ENCODE results near the gene RNF220.

The RNF220 gene

DNA sequence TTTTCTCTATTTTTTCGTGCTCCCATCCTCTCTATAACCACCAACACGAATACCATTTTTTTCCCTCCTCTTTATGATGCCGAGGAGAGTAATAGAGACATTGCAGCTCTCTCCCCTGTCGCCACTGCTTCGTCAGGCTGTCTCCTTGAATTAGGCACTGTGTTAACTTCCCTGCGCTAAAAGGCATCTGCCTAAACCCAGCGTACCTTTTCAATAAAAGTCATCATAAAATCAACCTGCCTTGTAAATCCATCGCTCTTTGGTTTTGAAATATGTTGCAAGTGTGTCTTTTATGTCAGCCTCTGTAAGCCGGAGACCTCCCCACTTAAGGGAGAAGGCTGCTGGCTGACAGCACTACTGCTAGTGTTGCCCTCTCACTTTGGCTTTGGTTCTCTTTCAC, 8.7 kb downstream of the RNF220 start:
- Histone ChIP-seq H3K9me3 (ENCODE audit: control extremely low read depth in 1 of 5, control insufficient read depth in 4 of 5, insufficient read depth in 2 of 5, low read depth in 1 of 5, low read length in 4 of 5) (no peaks in the 10 kb centered on the region), H3K27me3 (replicated peaks in 2 of 5; ENCODE audit: control insufficient read depth in 4 of 5, insufficient read depth in 5 of 5, low read length in 4 of 5) (no peaks in the 10 kb centered on the region), H3K36me3 (ENCODE audit: control insufficient read depth in 4 of 4, insufficient read depth in 4 of 4, low read length in 3 of 4) (peaks cover 9 to 48% (median 26%) of the 10 kb centered on the region in 4 experiments), H3K4me3 (ENCODE audit: control insufficient read depth in 1 of 7, extremely low read depth in 1 of 7, insufficient read depth in 4 of 7, low read depth in 2 of 7, low read length in 6 of 7) (peak overlapping the region in 5 of 7 experiments; percentile 13 to 96 (median 32)), H3K27ac (ENCODE audit: insufficient read depth in 1 of 2, low read depth in 1 of 2, low read length in 2 of 2, poor library complexity in 1 of 2, severe bottlenecking in 2 of 2) (peak overlapping the region; percentile 86 to 90), H3K4me1 (ENCODE audit: control extremely low read depth in 1 of 4, control insufficient read depth in 4 of 4, insufficient read depth in 4 of 4, low read length in 3 of 4) (peaks cover 36 to 98% (median 89%) of the 10 kb centered on the region in 4 experiments)
- POLR2A ChIA-PET = interaction anchor here (1.5 to 1.6 kb wide), 2 partner anchors 8 to 10 kb away, joined by 5 to 7 read pairs; no protein-coding TSS in a partner anchor
- WGBS (ENCODE audit: insufficient coverage) = 13% methylated on average over 6 of the region's 9 CpGs
- CTCF ChIA-PET = interaction anchor here (0.9 to 3.3 kb wide), 6 partner anchors 9 to 127 kb away, joined by 3 to 30 read pairs (median 4); partner anchors contain the start of gene RNF220
- peak in 1 of 3 donors; percentile 29 for DNase-seq

DNA sequence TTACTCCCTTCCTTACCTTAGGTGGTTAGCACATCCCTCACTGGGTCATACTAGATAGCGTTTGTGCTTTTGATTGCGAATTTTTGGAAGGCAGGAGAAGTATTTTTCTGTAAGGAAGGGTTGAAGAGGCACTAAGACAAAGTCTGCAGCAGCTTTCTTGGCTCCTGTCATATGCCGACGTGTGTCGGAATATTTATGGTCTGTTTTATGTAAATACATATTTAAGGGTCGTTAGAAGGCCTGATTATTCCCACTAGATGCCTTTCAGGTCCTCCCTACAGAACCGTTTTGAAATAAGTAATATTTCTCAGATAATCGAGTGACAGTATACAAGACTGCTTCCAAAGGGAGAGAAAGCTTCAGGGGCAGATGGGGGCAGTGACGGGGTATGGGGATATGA, 10.0 kb downstream of the RNF220 start:
- POLR2A ChIA-PET = interaction anchor here (0.6 to 1.9 kb wide), 2 partner anchors 10 to 11 kb away, joined by 3 to 5 read pairs; partner anchors contain the start of gene RNF220
- 12% methylated on average over 5 of the region's 9 CpGs for WGBS (ENCODE audit: insufficient coverage)
- CTCF ChIA-PET = no interaction called here

DNA sequence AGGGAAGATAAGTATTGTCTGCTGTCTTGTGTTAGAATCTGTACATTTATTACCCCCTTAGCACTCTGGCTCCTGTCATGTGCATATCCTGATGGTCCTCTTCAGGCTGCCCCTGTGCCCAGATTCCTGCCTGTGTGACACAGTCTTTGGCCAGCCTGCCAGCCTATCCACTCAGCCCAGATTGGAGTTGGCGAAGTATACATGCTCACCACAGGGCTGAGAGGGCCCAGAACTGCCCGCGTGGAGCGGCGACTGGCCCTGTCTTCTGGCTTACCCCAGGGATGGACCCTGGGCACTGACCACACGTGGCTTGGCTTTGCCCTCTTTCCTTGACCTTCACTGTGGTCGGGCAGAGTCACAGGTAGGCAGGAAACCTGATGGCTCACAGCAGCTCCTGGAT, 11.4 kb downstream of the RNF220 start:
- peak overlapping the region in 3 of 7 experiments; percentile 64 to 79 (median 77) for H3K4me3 ChIP-seq (ENCODE audit: control insufficient read depth in 1 of 7, extremely low read depth in 1 of 7, insufficient read depth in 4 of 7, low read depth in 2 of 7, low read length in 6 of 7)
- WGBS (ENCODE audit: insufficient coverage) = 70% methylated on average over 6 of the region's 7 CpGs
- peaks cover 9 to 60% (median 26%) of the 10 kb centered on the region in 4 experiments for H3K36me3 ChIP-seq (ENCODE audit: control insufficient read depth in 4 of 4, insufficient read depth in 4 of 4, low read length in 3 of 4)
- ChIA-PET CTCF (interaction anchor here (0.7 kb wide), 1 partner anchor 8 kb away, joined by 3 read pairs; no protein-coding TSS in a partner anchor), POLR2A (no interaction called here)
- H3K4me1 ChIP-seq (ENCODE audit: control extremely low read depth in 1 of 4, control insufficient read depth in 4 of 4, insufficient read depth in 4 of 4, low read length in 3 of 4) = peaks cover 38 to 98% (median 90%) of the 10 kb centered on the region in 4 experiments
- no peaks in the 10 kb centered on the region for H3K9me3 ChIP-seq (ENCODE audit: control extremely low read depth in 1 of 5, control insufficient read depth in 4 of 5, insufficient read depth in 2 of 5, low read depth in 1 of 5, low read length in 4 of 5)
- peak overlapping the region; percentile 67 to 84 for H3K27ac ChIP-seq (ENCODE audit: insufficient read depth in 1 of 2, low read depth in 1 of 2, low read length in 2 of 2, poor library complexity in 1 of 2, severe bottlenecking in 2 of 2)
- H3K27me3 ChIP-seq (replicated peaks in 2 of 5; ENCODE audit: control insufficient read depth in 4 of 5, insufficient read depth in 5 of 5, low read length in 4 of 5) = no peaks in the 10 kb centered on the region
- no peak for DNase-seq

More for the DNA sequence above, 10.0 kb downstream of the RNF220 start:
- peaks cover 9 to 53% (median 26%) of the 10 kb centered on the region in 4 experiments for H3K36me3 ChIP-seq (ENCODE audit: control insufficient read depth in 4 of 4, insufficient read depth in 4 of 4, low read length in 3 of 4)
- no peaks in the 10 kb centered on the region for H3K27me3 ChIP-seq (replicated peaks in 2 of 5; ENCODE audit: control insufficient read depth in 4 of 5, insufficient read depth in 5 of 5, low read length in 4 of 5)
- peak overlapping the region; percentile 64 to 90 for H3K27ac ChIP-seq (ENCODE audit: insufficient read depth in 1 of 2, low read depth in 1 of 2, low read length in 2 of 2, poor library complexity in 1 of 2, severe bottlenecking in 2 of 2)
- DNase-seq = no peak
- peak overlapping the region in 5 of 7 experiments; percentile 16 to 96 (median 44) for H3K4me3 ChIP-seq (ENCODE audit: control insufficient read depth in 1 of 7, extremely low read depth in 1 of 7, insufficient read depth in 4 of 7, low read depth in 2 of 7, low read length in 6 of 7)
- peaks cover 44 to 98% (median 90%) of the 10 kb centered on the region in 4 experiments for H3K4me1 ChIP-seq (ENCODE audit: control extremely low read depth in 1 of 4, control insufficient read depth in 4 of 4, insufficient read depth in 4 of 4, low read length in 3 of 4)
- no peaks in the 10 kb centered on the region for H3K9me3 ChIP-seq (ENCODE audit: control extremely low read depth in 1 of 5, control insufficient read depth in 4 of 5, insufficient read depth in 2 of 5, low read depth in 1 of 5, low read length in 4 of 5)

DNA sequence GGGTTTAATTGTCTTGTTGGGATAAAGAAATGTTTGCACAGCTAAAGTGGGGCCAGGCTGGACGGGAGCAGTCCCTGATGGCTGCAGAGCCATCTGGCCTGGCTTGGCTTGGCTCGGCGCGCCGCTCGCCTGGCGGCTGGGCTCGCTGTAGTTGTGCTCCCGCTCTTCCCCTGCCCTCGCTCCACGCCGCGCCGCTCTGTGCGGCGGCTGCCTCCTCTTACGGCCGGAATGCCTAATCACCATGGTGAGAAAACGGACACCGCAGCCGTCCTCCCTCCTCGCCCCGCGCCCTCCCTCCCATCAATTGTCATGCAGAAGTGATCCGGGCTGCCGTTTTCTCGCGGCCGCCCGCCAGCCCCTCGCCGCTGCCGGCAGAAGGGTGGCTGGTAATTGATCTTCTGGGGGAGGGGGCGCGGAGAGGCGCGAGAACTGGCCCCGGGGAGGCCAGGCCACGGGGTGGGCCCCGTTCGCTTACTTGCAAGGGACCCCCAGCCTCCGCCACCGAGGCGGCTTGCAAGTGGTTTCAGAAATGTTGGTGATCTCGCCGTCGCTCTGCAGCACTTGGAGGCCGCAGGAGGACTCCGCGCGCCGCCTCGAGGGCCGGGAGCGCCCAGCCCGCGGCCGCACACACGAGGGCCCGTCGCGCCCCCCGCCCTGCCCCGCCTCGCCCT, 12.4 kb downstream of the RNF220 start:
- ChIA-PET POLR2A (no interaction called here), CTCF (no interaction called here)
- Histone ChIP-seq H3K27me3 (replicated peaks in 2 of 5; ENCODE audit: control insufficient read depth in 4 of 5, insufficient read depth in 5 of 5, low read length in 4 of 5) (no peaks in the 10 kb centered on the region), H3K36me3 (ENCODE audit: control insufficient read depth in 4 of 4, insufficient read depth in 4 of 4, low read length in 3 of 4) (peaks cover 9 to 50% (median 20%) of the 10 kb centered on the region in 4 experiments), H3K27ac (ENCODE audit: insufficient read depth in 1 of 2, low read depth in 1 of 2, low read length in 2 of 2, poor library complexity in 1 of 2, severe bottlenecking in 2 of 2) (peak overlapping the region; percentile 67 to 84), H3K4me1 (ENCODE audit: control extremely low read depth in 1 of 4, control insufficient read depth in 4 of 4, insufficient read depth in 4 of 4, low read length in 3 of 4) (peaks cover 45 to 98% (median 90%) of the 10 kb centered on the region in 4 experiments), H3K9me3 (ENCODE audit: control extremely low read depth in 1 of 5, control insufficient read depth in 4 of 5, insufficient read depth in 2 of 5, low read depth in 1 of 5, low read length in 4 of 5) (no peaks in the 10 kb centered on the region), H3K4me3 (ENCODE audit: control insufficient read depth in 1 of 7, extremely low read depth in 1 of 7, insufficient read depth in 4 of 7, low read depth in 2 of 7, low read length in 6 of 7) (peak overlapping the region in 6 of 7 experiments; percentile 46 to 79 (median 64))
- peak; percentile 84 to 94 (median 91) for DNase-seq
- WGBS (ENCODE audit: insufficient coverage) = 0% methylated on average over 46 of the region's 65 CpGs

DNA sequence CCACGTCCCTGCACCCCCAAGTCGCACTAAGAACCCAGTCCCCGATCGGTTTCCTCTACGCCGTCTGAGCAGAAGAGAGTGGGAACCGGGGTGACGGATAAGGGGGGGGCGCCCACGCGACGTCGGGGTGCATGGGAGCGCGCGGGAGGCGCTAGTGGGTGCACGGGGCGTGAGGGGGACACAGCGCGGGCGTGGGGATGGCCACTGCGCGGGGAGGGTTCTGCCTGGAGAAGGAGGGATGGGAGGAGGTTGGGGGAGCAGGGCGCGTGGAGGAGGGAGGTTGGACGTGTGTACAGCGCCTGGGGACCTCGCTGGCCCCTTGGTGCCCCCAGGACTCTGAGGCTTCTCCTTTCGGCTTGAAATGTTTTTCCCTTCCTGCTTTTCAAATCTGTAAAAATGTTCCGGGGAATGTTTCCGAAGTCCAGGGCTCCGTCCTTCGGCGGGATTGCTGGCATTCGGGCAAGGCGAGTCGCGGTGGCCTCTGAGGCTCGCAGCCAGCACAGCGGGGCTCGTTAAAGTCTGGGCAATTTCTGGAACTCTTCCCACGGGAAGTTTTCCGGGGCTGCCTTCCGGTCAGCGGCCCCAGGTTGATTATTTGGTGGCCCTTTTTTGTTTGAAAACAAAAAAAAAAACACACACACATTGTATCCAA, 13.1 kb downstream of the RNF220 start:
- H3K4me1 ChIP-seq (ENCODE audit: control extremely low read depth in 1 of 4, control insufficient read depth in 4 of 4, insufficient read depth in 4 of 4, low read length in 3 of 4) = peaks cover 52 to 98% (median 90%) of the 10 kb centered on the region in 4 experiments
- POLR2A ChIA-PET = no interaction called here
- peak overlapping the region; percentile 3 to 79 (median 63) for H3K4me3 ChIP-seq (ENCODE audit: control insufficient read depth in 1 of 7, extremely low read depth in 1 of 7, insufficient read depth in 4 of 7, low read depth in 2 of 7, low read length in 6 of 7)
- peak overlapping the region; percentile 56 to 84 for H3K27ac ChIP-seq (ENCODE audit: insufficient read depth in 1 of 2, low read depth in 1 of 2, low read length in 2 of 2, poor library complexity in 1 of 2, severe bottlenecking in 2 of 2)
- CTCF ChIA-PET = no interaction called here
- H3K27me3 ChIP-seq (replicated peaks in 2 of 5; ENCODE audit: control insufficient read depth in 4 of 5, insufficient read depth in 5 of 5, low read length in 4 of 5) = no peaks in the 10 kb centered on the region
- no peaks in the 10 kb centered on the region for H3K9me3 ChIP-seq (ENCODE audit: control extremely low read depth in 1 of 5, control insufficient read depth in 4 of 5, insufficient read depth in 2 of 5, low read depth in 1 of 5, low read length in 4 of 5)
- WGBS (ENCODE audit: insufficient coverage) = 4% methylated on average over 22 of the region's 46 CpGs
- H3K36me3 ChIP-seq (ENCODE audit: control insufficient read depth in 4 of 4, insufficient read depth in 4 of 4, low read length in 3 of 4) = peaks cover 9 to 44% (median 14%) of the 10 kb centered on the region in 4 experiments
- DNase-seq = no peak

DNA sequence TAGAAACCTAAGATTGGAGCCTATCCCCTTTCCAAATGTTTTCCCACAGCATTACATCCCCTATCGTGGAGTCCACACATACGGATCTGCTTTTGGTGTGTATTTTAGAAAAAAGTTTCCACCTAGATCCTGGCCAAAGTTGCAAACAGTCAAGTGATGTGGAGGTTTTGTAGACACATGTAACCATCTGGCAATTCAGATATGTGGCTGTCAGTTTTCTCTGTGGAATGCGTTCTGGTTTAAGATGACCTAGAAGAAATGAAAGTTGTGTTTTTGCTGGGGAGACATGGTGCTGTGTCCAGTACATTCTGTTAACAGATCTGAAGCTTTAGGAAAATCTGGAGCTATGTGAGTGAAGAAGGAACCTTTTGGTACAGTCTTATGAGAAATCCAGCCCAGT, 14.8 kb downstream of the RNF220 start:
- peak overlapping the region; percentile 26 to 84 for H3K27ac ChIP-seq (ENCODE audit: insufficient read depth in 1 of 2, low read depth in 1 of 2, low read length in 2 of 2, poor library complexity in 1 of 2, severe bottlenecking in 2 of 2)
- CTCF ChIA-PET = interaction anchor here (0.9 to 2.4 kb wide), 5 partner anchors 11 to 113 kb away, joined by 3 to 8 read pairs (median 3); no protein-coding TSS in a partner anchor
- H3K9me3 ChIP-seq (ENCODE audit: control extremely low read depth in 1 of 5, control insufficient read depth in 4 of 5, insufficient read depth in 2 of 5, low read depth in 1 of 5, low read length in 4 of 5) = no peaks in the 10 kb centered on the region
- POLR2A ChIA-PET = interaction anchor here (1.2 to 2.6 kb wide), 2 partner anchors 12 to 15 kb away, joined by 4 to 9 read pairs; partner anchors contain the start of gene RNF220
- WGBS (ENCODE audit: insufficient coverage) = 0% methylated on average over 1 of the region's 3 CpGs
- H3K27me3 ChIP-seq (replicated peaks in 2 of 5; ENCODE audit: control insufficient read depth in 4 of 5, insufficient read depth in 5 of 5, low read length in 4 of 5) = no peaks in the 10 kb centered on the region
- DNase-seq = peak in 1 of 3 donors; percentile 61
- peak overlapping the region in 2 of 7 experiments; percentile 34 to 44 for H3K4me3 ChIP-seq (ENCODE audit: control insufficient read depth in 1 of 7, extremely low read depth in 1 of 7, insufficient read depth in 4 of 7, low read depth in 2 of 7, low read length in 6 of 7)
- H3K36me3 ChIP-seq (ENCODE audit: control insufficient read depth in 4 of 4, insufficient read depth in 4 of 4, low read length in 3 of 4) = peaks cover 7 to 27% (median 11%) of the 10 kb centered on the region in 4 experiments
- peaks cover 47 to 98% (median 90%) of the 10 kb centered on the region in 4 experiments for H3K4me1 ChIP-seq (ENCODE audit: control extremely low read depth in 1 of 4, control insufficient read depth in 4 of 4, insufficient read depth in 4 of 4, low read length in 3 of 4)
